Prostate gland (tissue), 2 donors: ENCODE measurements around the gene BMPER.

Experiments
- POLR2A ChIP-seq: fragments of 450-650 bp; IDR thresholded peaks from one replicate; pipeline ENCODE4 v1.6.1; 2016; ENCODE audit warnings: antibody characterized with exemption, mild to moderate bottlenecking
- TF ChIP-seq, protein P1 (sequence below), 4 experiments: fragments of 200-600 bp in 2 of 4; fragments of 450-650 bp in 2 of 4; sonication (generic) in 2 of 4; IDR thresholded peaks; 1 replicate in 3 of 4; 2 replicates in 1 of 4; pipeline ENCODE4 v1.5.1; 2016 to 2019; ENCODE audit warnings: antibody characterized with exemption in 4 of 4, mild to moderate bottlenecking in 2 of 4, moderate library complexity in 2 of 4

DNA sequence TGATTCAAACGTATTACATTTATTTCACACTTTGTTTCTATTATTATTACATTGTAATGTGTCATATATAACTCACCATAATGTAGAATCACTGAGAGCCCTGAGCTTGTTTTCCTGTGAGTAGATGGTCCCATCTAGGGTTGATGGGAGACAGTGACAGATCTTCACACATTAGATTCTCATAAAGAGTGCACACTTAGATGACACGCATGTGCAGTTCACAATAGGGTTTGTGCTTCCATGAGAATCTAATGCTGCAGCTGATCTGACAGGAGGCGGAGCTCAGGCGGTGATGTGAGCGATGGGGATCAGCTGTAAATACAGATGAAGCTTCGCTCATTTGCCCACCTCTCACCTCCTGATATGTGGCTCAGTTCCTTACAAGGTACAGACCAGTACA is 36.1 kb downstream of the BMPER start:
- no peak for TF ChIP-seq POLR2A
- TF ChIP-seq, protein P1, sequence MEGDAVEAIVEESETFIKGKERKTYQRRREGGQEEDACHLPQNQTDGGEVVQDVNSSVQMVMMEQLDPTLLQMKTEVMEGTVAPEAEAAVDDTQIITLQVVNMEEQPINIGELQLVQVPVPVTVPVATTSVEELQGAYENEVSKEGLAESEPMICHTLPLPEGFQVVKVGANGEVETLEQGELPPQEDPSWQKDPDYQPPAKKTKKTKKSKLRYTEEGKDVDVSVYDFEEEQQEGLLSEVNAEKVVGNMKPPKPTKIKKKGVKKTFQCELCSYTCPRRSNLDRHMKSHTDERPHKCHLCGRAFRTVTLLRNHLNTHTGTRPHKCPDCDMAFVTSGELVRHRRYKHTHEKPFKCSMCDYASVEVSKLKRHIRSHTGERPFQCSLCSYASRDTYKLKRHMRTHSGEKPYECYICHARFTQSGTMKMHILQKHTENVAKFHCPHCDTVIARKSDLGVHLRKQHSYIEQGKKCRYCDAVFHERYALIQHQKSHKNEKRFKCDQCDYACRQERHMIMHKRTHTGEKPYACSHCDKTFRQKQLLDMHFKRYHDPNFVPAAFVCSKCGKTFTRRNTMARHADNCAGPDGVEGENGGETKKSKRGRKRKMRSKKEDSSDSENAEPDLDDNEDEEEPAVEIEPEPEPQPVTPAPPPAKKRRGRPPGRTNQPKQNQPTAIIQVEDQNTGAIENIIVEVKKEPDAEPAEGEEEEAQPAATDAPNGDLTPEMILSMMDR (IDR thresholded peaks at IDR 0.05), result no peak
